ENCODE measurements around the gene NKAIN4. TPM values are rescaled to one million over a fixed set of nuclear protein-coding genes. Genes with fewer than 3 reads are reported as not detected.

NKAIN4 gene
- total and polyA plus RNA-seq, 4 donors: not detected

- WGBS, 2 donors: 19 to 21% methylated on average over 17 of the region's 17 CpGs
- intact Hi-C loops (cut with DNase I): no loop called here
- DNase-seq (no peak), ATAC-seq (ENCODE audit: low FRiP score) (no peak)
- H3K9me3 ChIP-seq (ENCODE audit: control insufficient read depth, low read length): no peaks in the 10 kb centered on the region
- no peak overlapping the region for H3K27ac ChIP-seq (ENCODE audit: low read depth in 1 of 2, low read length in 2 of 2)
- H3K4me3 ChIP-seq (ENCODE audit: low read length in 2 of 2): no peak overlapping the region
- no peaks in the 10 kb centered on the region for H3K36me3 ChIP-seq (ENCODE audit: control insufficient read depth in 1 of 2, insufficient read depth in 2 of 2, low read length in 1 of 2)
- H3K27me3 ChIP-seq (ENCODE audit: control insufficient read depth in 1 of 2, insufficient read depth in 2 of 2, low read length in 1 of 2): no peaks in the 10 kb centered on the region
- no peaks in the 10 kb centered on the region for H3K4me1 ChIP-seq (ENCODE audit: control insufficient read depth in 1 of 2, insufficient read depth in 2 of 2, low read length in 2 of 2)
These were observed 41.2 kb upstream of the NKAIN4 start for GRCh38 chr20:63295422-63295821.

- intact Hi-C loops (cut with DNase I): no loop called here
These were observed 40.8 kb upstream of the NKAIN4 start for GRCh38 chr20:63295018-63295417.

GRCh38 chr20:63294536-63294900 lies 40.3 kb upstream of the NKAIN4 start:
- Histone ChIP-seq H3K9me3 (ENCODE audit: control insufficient read depth, low read length) (no peaks in the 10 kb centered on the region), H3K4me3 (ENCODE audit: low read length in 2 of 2) (no peak overlapping the region), H3K4me1 (ENCODE audit: control insufficient read depth in 1 of 2, insufficient read depth in 2 of 2, low read length in 2 of 2) (no peaks in the 10 kb centered on the region), H3K36me3 (ENCODE audit: control insufficient read depth in 1 of 2, insufficient read depth in 2 of 2, low read length in 1 of 2) (no peaks in the 10 kb centered on the region), H3K27ac (ENCODE audit: low read depth in 1 of 2, low read length in 2 of 2) (no peak overlapping the region), H3K27me3 (ENCODE audit: control insufficient read depth in 1 of 2, insufficient read depth in 2 of 2, low read length in 1 of 2) (no peaks in the 10 kb centered on the region)
- DNase-seq: no peak
- intact Hi-C loops (cut with DNase I): no loop called here
- WGBS, 2 donors: 76% methylated on average over 12 of the region's 12 CpGs
- ATAC-seq (ENCODE audit: low FRiP score): no peak

More at GRCh38 chr20:63295018-63295417, 40.8 kb upstream of the NKAIN4 start:
- WGBS, 2 donors: 32 to 34% methylated on average over 19 of the region's 19 CpGs
- no peak overlapping the region for H3K27ac ChIP-seq (ENCODE audit: low read depth in 1 of 2, low read length in 2 of 2)
- H3K4me3 ChIP-seq (ENCODE audit: low read length in 2 of 2): no peak overlapping the region
- no peaks in the 10 kb centered on the region for H3K9me3 ChIP-seq (ENCODE audit: control insufficient read depth, low read length)
- no peaks in the 10 kb centered on the region for H3K27me3 ChIP-seq (ENCODE audit: control insufficient read depth in 1 of 2, insufficient read depth in 2 of 2, low read length in 1 of 2)
- H3K4me1 ChIP-seq (ENCODE audit: control insufficient read depth in 1 of 2, insufficient read depth in 2 of 2, low read length in 2 of 2): no peaks in the 10 kb centered on the region
- DNase-seq (no peak), ATAC-seq (ENCODE audit: low FRiP score) (no peak)
- no peaks in the 10 kb centered on the region for H3K36me3 ChIP-seq (ENCODE audit: control insufficient read depth in 1 of 2, insufficient read depth in 2 of 2, low read length in 1 of 2)

- H3K27me3 ChIP-seq (ENCODE audit: control insufficient read depth in 1 of 2, insufficient read depth in 2 of 2, low read length in 1 of 2): no peaks in the 10 kb centered on the region
- no peaks in the 10 kb centered on the region for H3K36me3 ChIP-seq (ENCODE audit: control insufficient read depth in 1 of 2, insufficient read depth in 2 of 2, low read length in 1 of 2)
- no peaks in the 10 kb centered on the region for H3K4me1 ChIP-seq (ENCODE audit: control insufficient read depth in 1 of 2, insufficient read depth in 2 of 2, low read length in 2 of 2)
- H3K27ac ChIP-seq (ENCODE audit: low read depth in 1 of 2, low read length in 2 of 2): no peak overlapping the region
- ATAC-seq (ENCODE audit: low FRiP score): no peak
- whole genome bisulfite sequencing, 2 donors: 53% methylated on average over 17 to 22 of the region's 22 CpGs
- DNase-seq: peak in 1 of 2 donors; percentile 32
- H3K9me3 ChIP-seq (ENCODE audit: control insufficient read depth, low read length): no peaks in the 10 kb centered on the region
- intact Hi-C loops (cut with DNase I): no loop called here
- H3K4me3 ChIP-seq (ENCODE audit: low read length in 2 of 2): no peak overlapping the region
These were observed 39.7 kb upstream of the NKAIN4 start for GRCh38 chr20:63293871-63294535.

- peak in 1 of 2 donors; percentile 41 for DNase-seq
These were observed 39.2 kb upstream of the NKAIN4 start for GRCh38 chr20:63293456-63293855.

GRCh38 chr20:63292904-63293303 lies 38.6 kb upstream of the NKAIN4 start, which contains the start of gene COL20A1:
Gene COL20A1 (plus strand): TSS chr20:63293186. CDS start chr20:63295108, 1,922 bp downstream.
- intact Hi-C loops (cut with DNase I): no loop called here
- Histone ChIP-seq H3K36me3 (ENCODE audit: control insufficient read depth in 1 of 2, insufficient read depth in 2 of 2, low read length in 1 of 2) (peaks cover 0 to 3% of the 10 kb centered on the region in 2 donors), H3K27me3 (ENCODE audit: control insufficient read depth in 1 of 2, insufficient read depth in 2 of 2, low read length in 1 of 2) (no peaks in the 10 kb centered on the region), H3K4me1 (ENCODE audit: control insufficient read depth in 1 of 2, insufficient read depth in 2 of 2, low read length in 2 of 2) (no peaks in the 10 kb centered on the region), H3K4me3 (ENCODE audit: low read length in 2 of 2) (no peak within 1 kb of the TSS), H3K9me3 (ENCODE audit: control insufficient read depth, low read length) (no peaks in the 10 kb centered on the region), H3K27ac (ENCODE audit: low read depth in 1 of 2, low read length in 2 of 2) (no peak within 1 kb of the TSS)
- WGBS, 2 donors: 17 to 18% methylated on average over 7 of the region's 7 CpGs
- ATAC-seq (ENCODE audit: low FRiP score) (no peak), DNase-seq (no peak)

More at GRCh38 chr20:63293456-63293855, 39.2 kb upstream of the NKAIN4 start:
- intact Hi-C loops (cut with DNase I): no loop called here
- no peaks in the 10 kb centered on the region for H3K27me3 ChIP-seq (ENCODE audit: control insufficient read depth in 1 of 2, insufficient read depth in 2 of 2, low read length in 1 of 2)
- no peak overlapping the region for H3K27ac ChIP-seq (ENCODE audit: low read depth in 1 of 2, low read length in 2 of 2)
- H3K4me3 ChIP-seq (ENCODE audit: low read length in 2 of 2): no peak overlapping the region
- no peak for ATAC-seq (ENCODE audit: low FRiP score)
- H3K36me3 ChIP-seq (ENCODE audit: control insufficient read depth in 1 of 2, insufficient read depth in 2 of 2, low read length in 1 of 2): peaks cover 0 to under 1% of the 10 kb centered on the region in 2 donors
- 38 to 44% methylated on average over 11 of the region's 11 CpGs for WGBS, 2 donors
- no peaks in the 10 kb centered on the region for H3K4me1 ChIP-seq (ENCODE audit: control insufficient read depth in 1 of 2, insufficient read depth in 2 of 2, low read length in 2 of 2)
- no peaks in the 10 kb centered on the region for H3K9me3 ChIP-seq (ENCODE audit: control insufficient read depth, low read length)

- 75 to 78% methylated on average over 16 of the region's 16 CpGs for WGBS, 2 donors
- DNase-seq: no peak
- H3K4me1 ChIP-seq (ENCODE audit: control insufficient read depth in 1 of 2, insufficient read depth in 2 of 2, low read length in 2 of 2): no peaks in the 10 kb centered on the region
- no peak for ATAC-seq (ENCODE audit: low FRiP score)
- H3K4me3 ChIP-seq (ENCODE audit: low read length in 2 of 2): no peak overlapping the region
- no peaks in the 10 kb centered on the region for H3K27me3 ChIP-seq (ENCODE audit: control insufficient read depth in 1 of 2, insufficient read depth in 2 of 2, low read length in 1 of 2)
- intact Hi-C loops (cut with DNase I): no loop called here
- no peaks in the 10 kb centered on the region for H3K9me3 ChIP-seq (ENCODE audit: control insufficient read depth, low read length)
- H3K27ac ChIP-seq (ENCODE audit: low read depth in 1 of 2, low read length in 2 of 2): no peak overlapping the region
- H3K36me3 ChIP-seq (ENCODE audit: control insufficient read depth in 1 of 2, insufficient read depth in 2 of 2, low read length in 1 of 2): peaks cover 0 to 5% of the 10 kb centered on the region in 2 donors
These were observed 38.0 kb upstream of the NKAIN4 start for GRCh38 chr20:63292292-63292701.

GRCh38 chr20:63291811-63292210 lies 37.5 kb upstream of the NKAIN4 start:
- H3K27me3 ChIP-seq (ENCODE audit: control insufficient read depth in 1 of 2, insufficient read depth in 2 of 2, low read length in 1 of 2): no peaks in the 10 kb centered on the region
- intact Hi-C loops (cut with DNase I): no loop called here
- DNase-seq (peak in 1 of 2 donors; percentile 36), ATAC-seq (ENCODE audit: low FRiP score) (no peak)
- H3K9me3 ChIP-seq (ENCODE audit: control insufficient read depth, low read length): no peaks in the 10 kb centered on the region
- no peak overlapping the region for H3K4me3 ChIP-seq (ENCODE audit: low read length in 2 of 2)
- WGBS, 2 donors: 83 to 86% methylated on average over 10 of the region's 10 CpGs
- no peak overlapping the region for H3K27ac ChIP-seq (ENCODE audit: low read depth in 1 of 2, low read length in 2 of 2)
- H3K4me1 ChIP-seq (ENCODE audit: control insufficient read depth in 1 of 2, insufficient read depth in 2 of 2, low read length in 2 of 2): no peaks in the 10 kb centered on the region
- peaks cover 0 to 5% of the 10 kb centered on the region in 2 donors for H3K36me3 ChIP-seq (ENCODE audit: control insufficient read depth in 1 of 2, insufficient read depth in 2 of 2, low read length in 1 of 2)

Measured in aorta (tissue), 5 donors.